ENCODE results near the gene SSC5D. TPM values are rescaled to one million over a fixed set of nuclear protein-coding genes. Genes with fewer than 3 reads are reported as not detected.

The SSC5D gene
- polyA plus RNA-seq, 1 of the 3 experiments (the other 2 are of a cell fraction) = 4.9 TPM

DNA sequence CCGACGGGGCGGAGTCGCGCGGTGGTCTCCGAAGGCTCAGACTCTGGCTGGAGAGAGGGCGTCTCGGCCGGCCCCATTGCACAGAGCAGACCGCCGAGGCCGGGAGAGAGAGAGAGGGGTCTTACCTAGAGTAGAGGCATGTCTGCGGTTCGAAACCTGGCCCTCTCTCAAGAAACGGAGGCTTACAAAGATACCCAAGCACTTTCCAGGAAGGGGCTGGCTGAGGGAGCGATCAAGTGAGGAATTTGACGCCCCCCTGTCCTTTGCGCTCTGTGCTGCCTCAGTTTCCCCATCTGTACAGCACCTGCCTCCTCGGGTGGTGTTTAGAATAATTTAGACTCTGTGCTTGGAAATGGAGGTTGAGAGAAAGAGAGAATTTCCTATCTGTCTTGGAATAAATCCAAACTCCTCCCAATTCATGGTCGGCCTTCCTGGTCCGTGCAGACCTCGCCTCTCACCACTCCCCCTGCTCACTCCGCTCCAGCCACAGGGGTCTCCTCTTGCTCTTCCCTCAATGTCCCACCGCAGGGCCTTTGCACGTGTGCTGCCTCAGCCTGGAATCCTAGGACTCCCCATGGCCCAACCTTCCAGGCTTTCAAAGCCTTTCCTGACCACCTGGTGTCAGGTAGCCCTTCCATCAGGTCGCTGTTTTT is 26.1 kb upstream of the SSC5D start:
- Histone ChIP-seq H2AFZ (ENCODE audit: low read depth) (peak overlapping the region; percentile 92; the same call in 1 of the 2 replicates), H3K4me3 (ENCODE audit: low read depth in 2 of 2, low read length in 1 of 2) (peak overlapping the region; percentile 55 to 71), H3K4me2 (peak overlapping the region; percentile 81), H3K27ac (ENCODE audit: low read depth in 2 of 2, low read length in 1 of 2) (peak overlapping the region; percentile 37 to 63; a peak in 3 of 4 replicates), H3K9ac (peak overlapping the region; percentile 53; the same call in 1 of the 2 replicates), H3K36me3 (replicated peaks in 1 of 2; ENCODE audit: control insufficient read depth in 1 of 2, insufficient read depth in 2 of 2, low read length in 1 of 2) (no peaks in the 10 kb centered on the region), H3K9me3 (no peaks in the 10 kb centered on the region), H3K79me2 (ENCODE audit: insufficient read depth) (peaks cover 12% of the 10 kb centered on the region; the same call in 1 of the 2 replicates), H4K20me1 (ENCODE audit: insufficient read depth) (no peaks in the 10 kb centered on the region), H3K4me1 (ENCODE audit: control insufficient read depth in 1 of 2, insufficient read depth in 2 of 2, low read depth in 1 of 2, low read length in 1 of 2) (peaks cover 9 to 18% of the 10 kb centered on the region in 2 experiments; a peak in 2 of 4 replicates), H3K9me2 (no peaks in the 10 kb centered on the region), H3F3A (replicated peaks; ENCODE audit: insufficient read depth) (peaks cover 19% of the 10 kb centered on the region), H3K27me3 (ENCODE audit: insufficient read depth) (no peaks in the 10 kb centered on the region)
- CTCF ChIA-PET = interaction anchor here (0.6 to 1.4 kb wide), 3 partner anchors 9 to 169 kb away, joined by 3 to 8 read pairs (median 5); no protein-coding TSS in a partner anchor
- DNase-seq = peak; percentile 73
- WGBS (ENCODE audit: low lambda C conversion rate) = 40% methylated on average over 11 of the region's 27 CpGs
- POLR2A ChIA-PET = interaction anchor here (0.7 to 0.9 kb wide), 4 partner anchors 10 to 54 kb away, joined by 3 to 7 read pairs (median 4); partner anchors contain the start of genes UBE2S and ZNF628
- TF ChIP-seq NFIC (IDR thresholded peaks at IDR 0.05; ENCODE audit: borderline replicate concordance) (peak; percentile 43; the same call in 1 of the 2 replicates), TAF1 (IDR thresholded peaks at IDR 0.05; ENCODE audit: borderline replicate concordance, low read depth, low read length) (no peak; the same call in 1 of the 2 replicates), POLR2AphosphoS5 (IDR thresholded peaks at IDR 0.05; ENCODE audit: low read depth, low read length) (peak; percentile 26; the same call in 1 of the 2 replicates), EZH2phosphoT487 (IDR thresholded peaks at IDR 0.05; ENCODE audit: borderline replicate concordance, low read depth) (no peak), RXRA (IDR thresholded peaks at IDR 0.05; ENCODE audit: borderline replicate concordance, low read depth) (no peak), GABPA (IDR thresholded peaks at IDR 0.05; ENCODE audit: low read depth) (no peak), GATA2 (CRISPR knock-in tag; IDR thresholded peaks at IDR 0.05) (no peak), REST (IDR thresholded peaks at IDR 0.05; ENCODE audit: low read depth, low read length) (no peak), RCOR1 (IDR thresholded peaks at IDR 0.05; ENCODE audit: low read length) (peak; percentile 48; the same call in 1 of the 2 replicates), PBX3 (IDR thresholded peaks at IDR 0.05) (no peak), USF1 (IDR thresholded peaks at IDR 0.05; ENCODE audit: borderline replicate concordance, low read depth) (no peak), NRF1 (IDR thresholded peaks at IDR 0.05; ENCODE audit: low read depth, low read length) (no peak), FOSL2 (IDR thresholded peaks at IDR 0.05; ENCODE audit: borderline replicate concordance, low read depth) (no peak), CHD2 (IDR thresholded peaks at IDR 0.05; ENCODE audit: low read length, partially characterized antibody) (no peak), SIN3A (IDR thresholded peaks at IDR 0.05; ENCODE audit: borderline replicate concordance, low read depth, low read length) (no peak), MAX (IDR thresholded peaks at IDR 0.05; ENCODE audit: low read depth) (no peak)
- TF ChIP-seq, protein P1, sequence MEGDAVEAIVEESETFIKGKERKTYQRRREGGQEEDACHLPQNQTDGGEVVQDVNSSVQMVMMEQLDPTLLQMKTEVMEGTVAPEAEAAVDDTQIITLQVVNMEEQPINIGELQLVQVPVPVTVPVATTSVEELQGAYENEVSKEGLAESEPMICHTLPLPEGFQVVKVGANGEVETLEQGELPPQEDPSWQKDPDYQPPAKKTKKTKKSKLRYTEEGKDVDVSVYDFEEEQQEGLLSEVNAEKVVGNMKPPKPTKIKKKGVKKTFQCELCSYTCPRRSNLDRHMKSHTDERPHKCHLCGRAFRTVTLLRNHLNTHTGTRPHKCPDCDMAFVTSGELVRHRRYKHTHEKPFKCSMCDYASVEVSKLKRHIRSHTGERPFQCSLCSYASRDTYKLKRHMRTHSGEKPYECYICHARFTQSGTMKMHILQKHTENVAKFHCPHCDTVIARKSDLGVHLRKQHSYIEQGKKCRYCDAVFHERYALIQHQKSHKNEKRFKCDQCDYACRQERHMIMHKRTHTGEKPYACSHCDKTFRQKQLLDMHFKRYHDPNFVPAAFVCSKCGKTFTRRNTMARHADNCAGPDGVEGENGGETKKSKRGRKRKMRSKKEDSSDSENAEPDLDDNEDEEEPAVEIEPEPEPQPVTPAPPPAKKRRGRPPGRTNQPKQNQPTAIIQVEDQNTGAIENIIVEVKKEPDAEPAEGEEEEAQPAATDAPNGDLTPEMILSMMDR (IDR thresholded peaks at IDR 0.05) = no peak
